Astrocyte (in vitro differentiated cells and primary cell): Measurements from ENCODE around the gene FLT3LG. TPM values are rescaled to one million over a fixed set of nuclear protein-coding genes. Genes with fewer than 3 reads are reported as not detected.

Source experiments
- DNase-seq: peaks from one replicate; pipeline ENCODE4 v3.0.0-alpha.2; 2010; ENCODE audit warnings: low read depth
- FAIRE-seq: peaks from 2 replicates; lab custom pipeline; 2011; peaks lifted over from hg19 to GRCh38; lab: Jason Lieb, UNC
- H2AFZ ChIP-seq: 2 replicates; pipeline ENCODE4 v1.6.0; 2012; ENCODE audit warnings: low read depth, low read length, inconsistent platforms
- H3K27ac ChIP-seq: 2 replicates; pipeline ENCODE4 v1.5.1; 2011; ENCODE audit warnings: low read depth, low read length, inconsistent platforms
- H3K27me3 ChIP-seq: 2 replicates; pipeline ENCODE4 v1.6.0; 2011; ENCODE audit warnings: low read length, inconsistent platforms; ENCODE audit not compliant: insufficient read depth
- H3K36me3 ChIP-seq: 2 replicates; pipeline ENCODE4 v1.5.1; 2011; ENCODE audit warnings: low read length, inconsistent platforms; ENCODE audit not compliant: insufficient read depth
- H3K4me1 ChIP-seq: 2 replicates; pipeline ENCODE4 v1.5.1; 2011; ENCODE audit warnings: low read length, inconsistent platforms; ENCODE audit not compliant: insufficient read depth
- H3K4me2 ChIP-seq: 2 replicates; pipeline ENCODE4 v1.6.0; 2012; ENCODE audit warnings: low read length, inconsistent platforms
- H3K4me3 ChIP-seq: 2 replicates; pipeline ENCODE4 v1.5.1; 2011; ENCODE audit warnings: low read depth, mild to moderate bottlenecking, low read length, inconsistent platforms; ENCODE audit not compliant: insufficient read depth
- H3K79me2 ChIP-seq: 2 replicates; pipeline ENCODE4 v1.6.0; 2012; ENCODE audit warnings: mild to moderate bottlenecking, low read length, inconsistent platforms; ENCODE audit not compliant: insufficient read depth
- H3K9ac ChIP-seq: 2 replicates; pipeline ENCODE4 v1.6.0; 2012; ENCODE audit warnings: mild to moderate bottlenecking, low read length, inconsistent platforms
- H3K9me3 ChIP-seq: 2 replicates; pipeline ENCODE4 v1.5.1; 2012; ENCODE audit warnings: low read depth, mild to moderate bottlenecking, low read length, inconsistent platforms; ENCODE audit not compliant: insufficient read depth
- H4K20me1 ChIP-seq: 2 replicates; pipeline ENCODE4 v1.6.0; 2012; ENCODE audit warnings: low read length, inconsistent platforms; ENCODE audit not compliant: insufficient read depth
- H3K27ac Mint-ChIP-seq: one replicate; pipeline ENCODE4 v1.8.0; 2021; ENCODE audit warnings: mild to moderate bottlenecking, mixed read lengths; ENCODE audit not compliant: unreplicated experiment
- H3K27me3 Mint-ChIP-seq: one replicate; pipeline ENCODE4 v1.8.0; 2021; ENCODE audit warnings: low read depth, mixed read lengths; ENCODE audit not compliant: unreplicated experiment
- H3K36me3 Mint-ChIP-seq: one replicate; pipeline ENCODE4 v1.8.0; 2021; ENCODE audit warnings: low read depth, mixed read lengths; ENCODE audit not compliant: unreplicated experiment
- H3K4me1 Mint-ChIP-seq: one replicate; pipeline ENCODE4 v1.8.0; 2021; ENCODE audit warnings: low read depth, mixed read lengths; ENCODE audit not compliant: unreplicated experiment
- H3K4me3 Mint-ChIP-seq: one replicate; pipeline ENCODE4 v1.8.0; 2021; ENCODE audit warnings: mild to moderate bottlenecking, moderate library complexity, mixed read lengths; ENCODE audit not compliant: unreplicated experiment
- H3K9me3 Mint-ChIP-seq: one replicate; pipeline ENCODE4 v1.8.0; 2021; ENCODE audit warnings: mild to moderate bottlenecking, mixed read lengths; ENCODE audit not compliant: unreplicated experiment
- EZH2 ChIP-seq: IDR thresholded peaks from 2 replicates; pipeline ENCODE4 v1.6.1; 2012; ENCODE audit warnings: mild to moderate bottlenecking, low read length, inconsistent platforms; ENCODE audit not compliant: insufficient read depth
- total RNA-seq: library from RNA; stranded (reverse); gene quantifications from 2 replicates; pipeline ENCODE4 v1.2.1, GENCODE V29; 2021
- TF ChIP-seq, protein P1 (sequence below): IDR thresholded peaks from 2 replicates; pipeline ENCODE4 v1.5.1; 2011; ENCODE audit warnings: low read depth, mild to moderate bottlenecking, inconsistent platforms, low read length, moderate library complexity; ENCODE audit not compliant: insufficient read depth

Gene FLT3LG
- total RNA-seq, 1 donor from 2014 or later = not detected

DNA sequence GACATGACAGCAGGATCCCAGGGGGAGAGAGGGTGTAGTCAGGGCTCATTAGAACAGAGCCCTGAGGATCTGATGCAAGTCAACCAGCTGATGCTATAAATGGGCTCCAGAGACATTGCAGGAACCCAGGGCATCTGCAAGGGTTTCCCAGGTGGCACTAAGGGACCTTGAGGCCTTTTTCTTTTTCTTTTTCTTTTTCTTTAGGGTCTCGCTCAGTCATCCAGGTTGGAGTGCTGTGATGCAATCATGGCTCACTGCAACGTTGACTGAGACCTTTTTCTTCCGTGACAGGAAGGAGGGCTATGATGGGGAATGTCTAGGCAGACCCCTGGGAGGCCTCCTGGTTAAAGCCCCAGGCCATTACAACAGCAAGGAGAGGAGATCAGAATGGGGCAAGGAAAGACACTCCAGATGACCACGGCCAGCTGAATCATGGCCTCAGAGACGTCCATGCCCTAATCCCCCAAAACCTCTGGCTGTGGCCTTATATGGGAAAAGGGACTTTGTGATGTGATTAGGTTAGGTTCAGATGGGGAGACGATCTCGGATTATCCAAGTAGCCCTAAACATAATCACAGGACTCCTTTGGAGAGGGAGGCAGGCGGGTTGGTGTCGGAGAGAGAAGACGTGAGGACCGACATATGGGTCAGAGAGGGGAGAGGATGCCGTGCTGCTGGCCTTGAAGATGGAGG lies 33.9 kb downstream of the FLT3LG start:
- H3K9me3 ChIP-seq = no peaks in the 10 kb centered on the region
- Mint-ChIP-seq H3K36me3 (peaks cover 2% of the 10 kb centered on the region), H3K27ac (peak overlapping the region; percentile 18), H3K9me3 (peaks cover 2% of the 10 kb centered on the region), H3K27me3 (peaks cover 3% of the 10 kb centered on the region), H3K4me3 (peak overlapping the region; percentile 62), H3K4me1 (peaks cover 5% of the 10 kb centered on the region)
- H3K9ac ChIP-seq = no peak overlapping the region
- no peak overlapping the region for H3K4me3 ChIP-seq
- no peak overlapping the region for H2AFZ ChIP-seq
- no peaks in the 10 kb centered on the region for H4K20me1 ChIP-seq
- no peaks in the 10 kb centered on the region for H3K79me2 ChIP-seq
- no peak overlapping the region for H3K4me2 ChIP-seq
- no peaks in the 10 kb centered on the region for H3K36me3 ChIP-seq
- DNase-seq = no peak
- peaks cover 10% of the 10 kb centered on the region for H3K4me1 ChIP-seq
- TF ChIP-seq, protein P1, sequence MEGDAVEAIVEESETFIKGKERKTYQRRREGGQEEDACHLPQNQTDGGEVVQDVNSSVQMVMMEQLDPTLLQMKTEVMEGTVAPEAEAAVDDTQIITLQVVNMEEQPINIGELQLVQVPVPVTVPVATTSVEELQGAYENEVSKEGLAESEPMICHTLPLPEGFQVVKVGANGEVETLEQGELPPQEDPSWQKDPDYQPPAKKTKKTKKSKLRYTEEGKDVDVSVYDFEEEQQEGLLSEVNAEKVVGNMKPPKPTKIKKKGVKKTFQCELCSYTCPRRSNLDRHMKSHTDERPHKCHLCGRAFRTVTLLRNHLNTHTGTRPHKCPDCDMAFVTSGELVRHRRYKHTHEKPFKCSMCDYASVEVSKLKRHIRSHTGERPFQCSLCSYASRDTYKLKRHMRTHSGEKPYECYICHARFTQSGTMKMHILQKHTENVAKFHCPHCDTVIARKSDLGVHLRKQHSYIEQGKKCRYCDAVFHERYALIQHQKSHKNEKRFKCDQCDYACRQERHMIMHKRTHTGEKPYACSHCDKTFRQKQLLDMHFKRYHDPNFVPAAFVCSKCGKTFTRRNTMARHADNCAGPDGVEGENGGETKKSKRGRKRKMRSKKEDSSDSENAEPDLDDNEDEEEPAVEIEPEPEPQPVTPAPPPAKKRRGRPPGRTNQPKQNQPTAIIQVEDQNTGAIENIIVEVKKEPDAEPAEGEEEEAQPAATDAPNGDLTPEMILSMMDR = no peak
- TF ChIP-seq EZH2 = no peak
- no peaks in the 10 kb centered on the region for H3K27me3 ChIP-seq
- H3K27ac ChIP-seq = no peak overlapping the region
- FAIRE-seq = no peak

GRCh38 chr19:49512970-49513745 lies 39.1 kb downstream of the FLT3LG start:
- H3K9me3 ChIP-seq = no peaks in the 10 kb centered on the region
- Mint-ChIP-seq H3K4me1 (peaks cover 5% of the 10 kb centered on the region), H3K27ac (no peak overlapping the region), H3K27me3 (peaks cover 1% of the 10 kb centered on the region), H3K9me3 (peaks cover 1% of the 10 kb centered on the region), H3K4me3 (peak overlapping the region; percentile 85), H3K36me3 (peaks cover 1% of the 10 kb centered on the region)
- no peaks in the 10 kb centered on the region for H4K20me1 ChIP-seq
- H3K4me1 ChIP-seq = peaks cover 7% of the 10 kb centered on the region
- no peak for FAIRE-seq
- H3K27ac ChIP-seq = no peak overlapping the region
- H3K9ac ChIP-seq = peak overlapping the region; percentile 75
- DNase-seq = no peak
- H3K4me3 ChIP-seq = peak overlapping the region; percentile 61
- TF ChIP-seq, protein P1 = no peak
- no peak for TF ChIP-seq EZH2
- no peaks in the 10 kb centered on the region for H3K79me2 ChIP-seq
- peak overlapping the region; percentile 92 for H2AFZ ChIP-seq
- peak overlapping the region; percentile 92 for H3K4me2 ChIP-seq
- H3K27me3 ChIP-seq = no peaks in the 10 kb centered on the region
- no peaks in the 10 kb centered on the region for H3K36me3 ChIP-seq

DNA sequence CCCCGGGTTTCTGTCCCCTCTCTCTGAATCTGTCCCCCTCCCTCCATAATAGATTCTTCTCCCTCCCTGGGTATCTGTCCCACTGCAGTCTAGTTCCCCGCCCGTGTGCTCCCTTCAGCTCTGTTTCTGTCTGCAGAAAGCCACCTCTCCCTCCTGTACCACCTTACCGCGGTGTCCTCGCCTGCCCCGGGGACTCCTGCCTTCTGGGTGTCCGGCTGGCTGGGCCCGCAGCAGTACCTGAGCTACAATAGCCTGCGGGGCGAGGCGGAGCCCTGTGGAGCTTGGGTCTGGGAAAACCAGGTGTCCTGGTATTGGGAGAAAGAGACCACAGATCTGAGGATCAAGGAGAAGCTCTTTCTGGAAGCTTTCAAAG lies 39.7 kb downstream of the FLT3LG start:
- Histone ChIP-seq H3K36me3 (no peaks in the 10 kb centered on the region), H3K4me3 (peak overlapping the region; percentile 61), H4K20me1 (no peaks in the 10 kb centered on the region), H3K27ac (no peak overlapping the region), H3K4me1 (peaks cover 7% of the 10 kb centered on the region), H3K4me2 (peak overlapping the region; percentile 92), H2AFZ (no peak overlapping the region), H3K27me3 (no peaks in the 10 kb centered on the region), H3K9ac (peak overlapping the region; percentile 75), H3K9me3 (no peaks in the 10 kb centered on the region), H3K79me2 (no peaks in the 10 kb centered on the region)
- no peak overlapping the region for H3K27ac Mint-ChIP-seq
- FAIRE-seq (no peak), DNase-seq (no peak)
- no peaks in the 10 kb centered on the region for H3K36me3 Mint-ChIP-seq
- H3K4me3 Mint-ChIP-seq = peak overlapping the region; percentile 85
- H3K27me3 Mint-ChIP-seq = no peaks in the 10 kb centered on the region
- TF ChIP-seq, protein P1 = no peak
- TF ChIP-seq EZH2 = no peak
- peaks cover 5% of the 10 kb centered on the region for H3K4me1 Mint-ChIP-seq
- no peaks in the 10 kb centered on the region for H3K9me3 Mint-ChIP-seq
